K562 (cell line): Measurements from ENCODE around the gene MPZL1. TPM values are rescaled to one million over a fixed set of nuclear protein-coding genes. Genes with fewer than 3 reads are reported as not detected.
A peak's percentile ranks its signal among the peaks of the same experiment; 100 is the strongest.

Experiments
- CCNT2 ChIP-seq: IDR thresholded peaks from 2 replicates; pipeline ENCODE4 v1.6.1; 2011; ENCODE audit warnings: borderline replicate concordance, low read depth, mild to moderate bottlenecking, moderate library complexity, mixed read lengths, low read length; ENCODE audit not compliant: insufficient read length; ENCODE audit errors: extremely low read depth
- CEBPZ ChIP-seq: fragments of 150-350 bp; IDR thresholded peaks from 2 replicates; pipeline ENCODE4 v1.6.1; 2014; ENCODE audit warnings: low read depth, mild to moderate bottlenecking, low read length, borderline replicate concordance
- E4F1 ChIP-seq: fragments of 250-450 bp; sonication (Bioruptor Pico); IDR thresholded peaks from 2 replicates; pipeline ENCODE4 v1.5.0; 2021; ENCODE audit warnings: mild to moderate bottlenecking, borderline replicate concordance
- EWSR1 ChIP-seq: fragments of 450-650 bp; IDR thresholded peaks from 2 replicates; pipeline ENCODE4 v1.6.1; 2018; ENCODE audit warnings: borderline replicate concordance, mild to moderate bottlenecking, low read depth, moderate library complexity; ENCODE audit not compliant: partially characterized antibody
- FIP1L1 ChIP-seq: fragments of 200-400 bp; formaldehyde crosslinking; IDR thresholded peaks from 2 replicates; pipeline ENCODE4 v1.6.1; 2018; ENCODE audit warnings: mild to moderate bottlenecking, low read depth, low read length; ENCODE audit not compliant: poor library complexity, severe bottlenecking
- FOSL1 ChIP-seq: fragments of 200-800 bp; sonication (Bioruptor generic); conservative IDR thresholded peaks from 2 replicates; pipeline ENCODE4 v1.6.1; 2016; ENCODE audit warnings: missing genetic modification characterization, missing compliant biosample characterization
- HDAC1 ChIP-seq, 2 experiments: fragments of 450-650 bp; IDR thresholded peaks; 2 replicates each; pipeline ENCODE4 v1.6.1; 2016 to 2017; ENCODE audit warnings: inconsistent platforms in 1 of 2, mild to moderate bottlenecking in 1 of 2, moderate library complexity in 1 of 2
- KDM5B ChIP-seq: fragments of 200-600 bp; sonication (generic); IDR thresholded peaks from 2 replicates; pipeline ENCODE4 v1.6.1; 2012; ENCODE audit warnings: low read depth, mild to moderate bottlenecking, moderate library complexity, low read length, control low read depth, inconsistent platforms; ENCODE audit not compliant: insufficient replicate concordance
- MXI1 ChIP-seq: IDR thresholded peaks from 2 replicates; pipeline ENCODE4 v1.6.1; 2011; ENCODE audit warnings: low read depth, mild to moderate bottlenecking, improper control_type of control experiment, low read length
- MYNN ChIP-seq, 2 experiments: sonication (generic); formaldehyde crosslinking in 1 of 2; IDR thresholded peaks; 2 replicates each; pipeline versions ENCODE4 v1.5.0 to v1.6.1; 2016 to 2020; ENCODE audit warnings: antibody characterized with exemption in 1 of 2, missing genetic modification reagents in 1 of 2
- RBM34 ChIP-seq: fragments of 200-400 bp; formaldehyde crosslinking; IDR thresholded peaks from 2 replicates; pipeline ENCODE4 v1.6.1; 2018; ENCODE audit warnings: low read length, borderline replicate concordance; ENCODE audit not compliant: insufficient read depth
- RREB1 ChIP-seq: fragments of 250-450 bp; sonication (Bioruptor Pico); IDR thresholded peaks from 2 replicates; pipeline ENCODE4 v1.4.0; 2020
- STAT5B ChIP-seq: fragments of 250-450 bp; sonication (Bioruptor Pico); IDR thresholded peaks from 2 replicates; pipeline ENCODE4 v1.8.0; 2021; ENCODE audit warnings: mild to moderate bottlenecking, inconsistent platforms
- ZBTB1 ChIP-seq: sonication (generic); formaldehyde crosslinking; IDR thresholded peaks from 2 replicates; pipeline ENCODE4 v1.8.1; 2023; ENCODE audit warnings: missing genetic modification reagents, low read depth, mild to moderate bottlenecking, borderline replicate concordance
- polyA plus RNA-seq, 8 experiments: library from polyadenylated mRNA; depleted of rRNA in 4 of 8; stranded (reverse) in 5 of 8; unstranded in 3 of 8; fragments of >200 nt; fragmentation: Nextera tagmentation in 2 of 8; fragmentation: Illumina TruSeq in 1 of 8; extraction: Ambion mirVana in 2 of 8; extraction: Trizol in 1 of 8; gene quantifications; 2 replicates each; pipeline versions ENCODE4 v1.2.1 to v1.2.3, GENCODE V29; 2011 to 2014; ENCODE audit warnings: inconsistent platforms in 1 of 8, missing spikeins in 1 of 8
- total RNA-seq, 7 experiments: library from RNA; depleted of rRNA in 6 of 7; stranded (reverse); fragments of >200 nt in 6 of 7; fragmentation: Illumina TruSeq in 2 of 7; extraction: Trizol in 2 of 7; gene quantifications; 2 replicates each; pipeline versions ENCODE4 v1.2.1 to v1.2.3, GENCODE V29; 2011 to 2021; ENCODE audit warnings: low replicate concordance in 1 of 7

Gene MPZL1
- total and polyA plus RNA-seq, 9 of the 15 experiments (the other 6 are each of a cell fraction or from before 2014, with no cell fraction given): 14.5 to 153 (median 66.5) TPM

- no peak for TF ChIP-seq EWSR1
- TF ChIP-seq RBM34: peak; percentile 67; the same call in 1 of the 2 replicates
- TF ChIP-seq ZBTB1 (CRISPR knock-in tag): peak; percentile 71
- TF ChIP-seq MYNN (IDR thresholded peaks at IDR 0.05): no peak
- TF ChIP-seq MYNN (CRISPR knock-in tag; IDR thresholded peaks at IDR 0.05): no peak
- TF ChIP-seq HDAC1 (IDR thresholded peaks at IDR 0.05): 0 out of 4 replicates have a peak, but pooled peaks of 1 of the 2 experiments have one; percentile 70
- no peak for TF ChIP-seq FOSL1 (tag)
- no peak for TF ChIP-seq E4F1 (CRISPR knock-in tag)
- peak; percentile 69 for TF ChIP-seq CCNT2
- no peak for TF ChIP-seq MXI1
- peak; percentile 60 for TF ChIP-seq FIP1L1
- TF ChIP-seq KDM5B: peak; percentile 78
- no peak for TF ChIP-seq RREB1 (CRISPR knock-in tag)
- TF ChIP-seq CEBPZ: peak; percentile 43; the same call in 1 of the 2 replicates
- no peak for TF ChIP-seq STAT5B (CRISPR knock-in tag)
Observed at GRCh38 chr1:167721617-167722151, at the start of gene MPZL1 (continued).
